ENCODE results near the gene CARD10. TPM values are rescaled to one million over a fixed set of nuclear protein-coding genes. Genes with fewer than 3 reads are reported as not detected.

CARD10 gene
- total RNA-seq, 1 donor from 2014 or later = 9.0 TPM

- no peak for DNase-seq
- peaks cover 54% of the 10 kb centered on the region for H3K4me1 ChIP-seq
- TF ChIP-seq CTCF (IDR thresholded peaks at IDR 0.05; ENCODE audit: borderline replicate concordance) = no peak
- intact Hi-C loops (cut with micrococcal nuclease) = no loop called here
- H3K9me3 ChIP-seq (replicated peaks) = peaks cover 5% of the 10 kb centered on the region
- peaks cover 13% of the 10 kb centered on the region for H3K36me3 ChIP-seq
- no peak overlapping the region for H3K4me3 ChIP-seq
- H3K27me3 ChIP-seq (ENCODE audit: low read depth) = peaks cover 25% of the 10 kb centered on the region
- H3K27ac ChIP-seq (replicated peaks) = no peak overlapping the region
These were observed 4.6 kb downstream of the CARD10 start for GRCh38 chr22:37514526-37515051.

- no peak for TF ChIP-seq CTCF (IDR thresholded peaks at IDR 0.05; ENCODE audit: borderline replicate concordance)
- peaks cover 5% of the 10 kb centered on the region for H3K27me3 ChIP-seq (ENCODE audit: low read depth)
- H3K36me3 ChIP-seq = peaks cover 21% of the 10 kb centered on the region
- H3K4me3 ChIP-seq = no peak overlapping the region
- peaks cover 4% of the 10 kb centered on the region for H3K9me3 ChIP-seq (replicated peaks)
- DNase-seq = no peak
- peak overlapping the region; percentile 75 for H3K27ac ChIP-seq (replicated peaks)
- peaks cover 57% of the 10 kb centered on the region for H3K4me1 ChIP-seq
- intact Hi-C loops (cut with micrococcal nuclease) = no loop called here
These were observed 7.7 kb downstream of the CARD10 start for GRCh38 chr22:37511395-37512104.

- peaks cover 21% of the 10 kb centered on the region for H3K36me3 ChIP-seq
- H3K27ac ChIP-seq (replicated peaks) = peak overlapping the region; percentile 90
- no peaks in the 10 kb centered on the region for H3K9me3 ChIP-seq (replicated peaks)
- no peak for TF ChIP-seq CTCF (IDR thresholded peaks at IDR 0.05; ENCODE audit: borderline replicate concordance)
- H3K4me3 ChIP-seq = no peak overlapping the region
- no peak for DNase-seq
- H3K27me3 ChIP-seq (ENCODE audit: low read depth) = peaks cover 5% of the 10 kb centered on the region
- H3K4me1 ChIP-seq = peaks cover 72% of the 10 kb centered on the region
- intact Hi-C loops (cut with micrococcal nuclease) = no loop called here
These were observed 9.1 kb downstream of the CARD10 start for GRCh38 chr22:37510091-37510490.

GRCh38 chr22:37509059-37509860 lies 10.0 kb downstream of the CARD10 start:
- peaks cover 5% of the 10 kb centered on the region for H3K27me3 ChIP-seq (ENCODE audit: low read depth)
- TF ChIP-seq CTCF (IDR thresholded peaks at IDR 0.05; ENCODE audit: borderline replicate concordance) = no peak
- intact Hi-C loops (cut with micrococcal nuclease) = no loop called here
- no peak for DNase-seq
- peak overlapping the region; percentile 90 for H3K27ac ChIP-seq (replicated peaks)
- H3K36me3 ChIP-seq = peaks cover 22% of the 10 kb centered on the region
- peaks cover 80% of the 10 kb centered on the region for H3K4me1 ChIP-seq
- peak overlapping the region; percentile 15 for H3K4me3 ChIP-seq
- no peaks in the 10 kb centered on the region for H3K9me3 ChIP-seq (replicated peaks)

GRCh38 chr22:37508431-37508992 lies 10.7 kb downstream of the CARD10 start:
- Histone ChIP-seq H3K27me3 (ENCODE audit: low read depth) (peaks cover 5% of the 10 kb centered on the region), H3K4me3 (peak overlapping the region; percentile 15), H3K27ac (replicated peaks) (peak overlapping the region; percentile 90), H3K9me3 (replicated peaks) (no peaks in the 10 kb centered on the region), H3K36me3 (peaks cover 23% of the 10 kb centered on the region), H3K4me1 (peaks cover 85% of the 10 kb centered on the region)
- intact Hi-C loops (cut with micrococcal nuclease) = no loop called here
- TF ChIP-seq CTCF (IDR thresholded peaks at IDR 0.05; ENCODE audit: borderline replicate concordance) = peak; percentile 57
- DNase-seq = peak; percentile 44

Measured in left ventricle myocardium inferior (tissue), 1 donor.